Esophagus mucosa (tissue), 1 donor: ENCODE measurements around the gene COL9A1. TPM values are rescaled to one million over a fixed set of nuclear protein-coding genes. Genes with fewer than 3 reads are reported as not detected.

Experiments
- ATAC-seq: fragments of 200-7000 bp; cut with Tn5 transposase; one replicate; pipeline ENCODE4 v1.9.1; 2020
- total RNA-seq: library from RNA; stranded (reverse); gene quantifications from one replicate; pipeline ENCODE4 v1.2.4, GENCODE V29; 2023
- donor health status: DM: yes; HTN: yes; CAD: no.

Gene COL9A1
- total RNA-seq, 1 donor from 2014 or later: not detected

DNA sequence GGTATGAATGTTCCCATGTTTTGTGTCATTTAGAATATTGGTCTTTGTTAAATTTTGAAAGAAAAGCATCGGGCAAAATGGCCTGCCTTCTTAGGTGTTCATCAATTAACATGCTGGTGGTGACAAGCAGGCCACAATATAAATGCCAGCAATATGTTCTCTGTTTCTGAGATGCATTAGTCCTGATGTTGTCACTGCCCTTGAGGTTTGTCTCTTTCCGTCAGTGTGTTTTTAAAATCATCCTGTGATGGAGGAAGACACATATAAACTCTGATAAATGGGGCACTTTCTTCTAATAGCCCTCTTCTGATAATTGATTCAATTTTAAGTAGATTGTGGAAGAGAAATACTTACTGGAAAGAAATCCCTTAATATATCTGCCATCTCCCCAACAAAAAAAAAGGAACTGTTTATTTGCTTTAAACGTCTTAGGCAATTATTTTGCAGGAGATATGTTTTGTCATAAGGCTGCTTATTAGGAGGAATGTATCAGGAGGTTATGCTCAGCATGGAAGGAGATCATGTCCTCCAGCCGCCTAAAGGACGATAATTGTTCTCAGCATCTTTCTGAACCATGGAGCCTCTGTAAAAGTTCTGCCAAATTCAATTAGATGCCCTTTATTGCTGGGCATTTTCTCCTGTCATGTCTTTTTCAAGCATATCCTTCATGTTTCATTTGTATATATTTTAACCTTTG, 134.1 kb downstream of the COL9A1 start:
- ATAC-seq: no peak

Other genes starting within 250 kb of the COL9A1 start
- 68.7 TPM for gene FAM135A, start 110.4 kb upstream of the COL9A1 start, total RNA-seq